ENCODE data around the gene PDE4D.

GRCh38 chr5:59327191-59327980 lies 566.1 kb downstream of the PDE4D start:
- TF ChIP-seq ZNF274 (IDR thresholded peaks at IDR 0.05; ENCODE audit: low read depth, low read length): no peak
- TF ChIP-seq YY1 (IDR thresholded peaks at IDR 0.05; ENCODE audit: insufficient read depth, insufficient read length): no peak
- no peak for TF ChIP-seq SUZ12 (IDR thresholded peaks at IDR 0.05; ENCODE audit: extremely low read depth, insufficient read depth, insufficient read length)

All from NT2/D1 (cell line).